Measurements from ENCODE around the gene CD22. TPM values are rescaled to one million over a fixed set of nuclear protein-coding genes. Genes with fewer than 3 reads are reported as not detected.

Gene CD22
- total RNA-seq, 1 donor = not detected

DNA sequence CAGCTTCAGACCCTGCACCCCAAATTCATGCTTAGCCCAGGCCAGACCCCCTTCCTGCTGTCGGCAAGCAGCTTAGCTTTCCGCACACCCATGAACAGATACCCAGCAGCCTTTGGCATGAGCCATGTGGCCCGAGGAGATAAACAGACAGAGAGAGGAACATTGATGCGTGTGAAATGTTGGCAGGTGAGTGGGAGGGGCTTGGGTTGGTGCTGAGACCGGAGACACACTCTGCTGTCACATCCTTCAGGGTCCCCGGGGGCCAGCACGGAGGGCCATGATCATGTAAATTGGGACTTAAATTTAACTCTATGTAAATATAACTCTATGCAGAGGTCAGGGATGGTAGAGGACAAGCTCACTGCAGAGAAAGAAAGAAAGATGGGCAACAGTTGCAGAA lies 1.5 kb downstream of the CD22 start:
- H3K4me3 ChIP-seq (ENCODE audit: low read depth, low read length) = no peak overlapping the region
- DNase-seq (ENCODE audit: low read depth) = no peak
- TF ChIP-seq, protein P1, sequence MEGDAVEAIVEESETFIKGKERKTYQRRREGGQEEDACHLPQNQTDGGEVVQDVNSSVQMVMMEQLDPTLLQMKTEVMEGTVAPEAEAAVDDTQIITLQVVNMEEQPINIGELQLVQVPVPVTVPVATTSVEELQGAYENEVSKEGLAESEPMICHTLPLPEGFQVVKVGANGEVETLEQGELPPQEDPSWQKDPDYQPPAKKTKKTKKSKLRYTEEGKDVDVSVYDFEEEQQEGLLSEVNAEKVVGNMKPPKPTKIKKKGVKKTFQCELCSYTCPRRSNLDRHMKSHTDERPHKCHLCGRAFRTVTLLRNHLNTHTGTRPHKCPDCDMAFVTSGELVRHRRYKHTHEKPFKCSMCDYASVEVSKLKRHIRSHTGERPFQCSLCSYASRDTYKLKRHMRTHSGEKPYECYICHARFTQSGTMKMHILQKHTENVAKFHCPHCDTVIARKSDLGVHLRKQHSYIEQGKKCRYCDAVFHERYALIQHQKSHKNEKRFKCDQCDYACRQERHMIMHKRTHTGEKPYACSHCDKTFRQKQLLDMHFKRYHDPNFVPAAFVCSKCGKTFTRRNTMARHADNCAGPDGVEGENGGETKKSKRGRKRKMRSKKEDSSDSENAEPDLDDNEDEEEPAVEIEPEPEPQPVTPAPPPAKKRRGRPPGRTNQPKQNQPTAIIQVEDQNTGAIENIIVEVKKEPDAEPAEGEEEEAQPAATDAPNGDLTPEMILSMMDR (IDR thresholded peaks at IDR 0.05; ENCODE audit: insufficient read depth, low read length) = no peak

DNA sequence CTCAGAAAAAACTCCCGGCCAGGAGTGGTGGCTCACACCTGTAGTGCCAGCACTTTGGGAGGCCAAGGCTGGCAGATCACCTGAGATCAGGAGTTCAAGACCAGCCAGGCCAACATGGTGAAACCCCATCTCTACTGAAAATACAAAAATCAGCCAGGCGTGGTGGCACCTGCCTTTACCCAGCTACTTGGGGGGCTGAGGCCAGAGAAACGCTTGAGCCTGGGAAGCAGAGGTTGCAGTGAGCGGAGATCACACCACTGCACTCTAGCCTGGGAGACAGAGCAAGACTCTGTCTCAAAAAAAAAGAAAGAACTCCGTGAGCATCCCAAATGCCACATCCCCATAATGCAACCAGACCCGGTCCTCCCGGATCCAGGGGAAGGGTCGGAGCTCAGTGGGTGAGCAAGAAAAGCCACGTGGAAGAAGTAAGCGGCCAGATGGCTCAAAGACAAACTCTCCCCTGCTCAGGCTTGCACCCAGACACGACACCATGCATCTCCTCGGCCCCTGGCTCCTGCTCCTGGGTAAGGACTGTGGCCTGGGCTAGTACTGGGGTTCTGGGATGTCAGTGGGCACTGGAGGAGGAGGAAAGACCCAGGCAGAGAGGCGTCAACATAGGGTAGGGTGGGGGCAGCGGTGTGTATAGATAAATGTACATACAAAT lies 2.7 kb downstream of the CD22 start:
- TF ChIP-seq, protein P1 (IDR thresholded peaks at IDR 0.05; ENCODE audit: insufficient read depth, low read length) = no peak

DNA sequence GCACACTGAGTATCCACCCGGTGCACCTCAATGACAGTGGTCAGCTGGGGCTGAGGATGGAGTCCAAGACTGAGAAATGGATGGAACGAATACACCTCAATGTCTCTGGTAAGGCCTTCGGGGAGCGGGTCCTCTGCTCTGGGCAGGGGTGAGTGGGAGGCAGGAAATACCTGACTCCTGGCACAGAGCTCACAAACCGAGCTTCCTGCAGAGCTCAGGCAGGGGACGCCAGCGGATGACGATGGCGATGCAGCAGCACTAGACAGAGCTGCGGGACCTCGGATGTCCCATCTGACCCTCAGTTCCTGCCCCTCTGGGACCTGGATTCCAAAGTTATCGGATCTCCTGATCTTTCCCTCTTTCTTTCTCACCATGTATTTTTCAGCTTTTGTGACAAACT lies 3.8 kb downstream of the CD22 start:
- no peak for DNase-seq (ENCODE audit: low read depth)
- TF ChIP-seq, protein P1 (IDR thresholded peaks at IDR 0.05; ENCODE audit: insufficient read depth, low read length) = no peak
- no peak overlapping the region for H3K4me3 ChIP-seq (ENCODE audit: low read depth, low read length)

More for the DNA sequence above, 2.7 kb downstream of the CD22 start:
- no peak overlapping the region for H3K4me3 ChIP-seq (ENCODE audit: low read depth, low read length)
- DNase-seq (ENCODE audit: low read depth) = no peak

DNA sequence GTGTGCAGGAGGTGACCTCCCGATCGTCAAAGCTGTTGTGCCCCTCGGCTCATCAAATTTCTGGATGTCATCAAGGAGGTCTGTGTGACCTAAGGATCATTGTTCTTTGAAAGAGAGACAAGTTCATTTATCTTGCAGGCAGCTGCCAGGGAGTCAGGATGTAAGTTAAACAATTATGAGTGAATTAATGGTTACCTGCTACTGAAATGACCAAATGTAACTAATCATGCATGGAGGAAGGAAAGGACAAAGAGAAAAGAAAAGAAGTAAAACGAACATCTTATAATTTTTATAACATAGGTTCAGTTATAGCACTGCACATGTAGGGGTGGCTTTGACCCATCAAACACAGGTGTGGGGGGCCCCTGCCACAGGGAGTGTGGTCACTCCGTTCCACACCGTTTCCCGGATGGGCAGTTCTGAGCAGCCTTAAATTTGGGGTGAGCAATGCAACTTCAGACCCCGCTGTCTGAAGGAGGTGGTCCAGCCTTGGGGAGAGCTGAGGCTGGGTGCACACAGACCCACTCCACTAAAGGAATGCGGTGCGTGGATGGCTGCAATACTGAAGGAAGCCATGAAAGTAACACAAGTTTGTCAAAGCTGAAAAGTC lies 5.3 kb downstream of the CD22 start:
- DNase-seq (ENCODE audit: low read depth) = no peak
- no peak overlapping the region for H3K4me3 ChIP-seq (ENCODE audit: low read depth, low read length)
- TF ChIP-seq, protein P1 (IDR thresholded peaks at IDR 0.05; ENCODE audit: insufficient read depth, low read length) = no peak

DNA sequence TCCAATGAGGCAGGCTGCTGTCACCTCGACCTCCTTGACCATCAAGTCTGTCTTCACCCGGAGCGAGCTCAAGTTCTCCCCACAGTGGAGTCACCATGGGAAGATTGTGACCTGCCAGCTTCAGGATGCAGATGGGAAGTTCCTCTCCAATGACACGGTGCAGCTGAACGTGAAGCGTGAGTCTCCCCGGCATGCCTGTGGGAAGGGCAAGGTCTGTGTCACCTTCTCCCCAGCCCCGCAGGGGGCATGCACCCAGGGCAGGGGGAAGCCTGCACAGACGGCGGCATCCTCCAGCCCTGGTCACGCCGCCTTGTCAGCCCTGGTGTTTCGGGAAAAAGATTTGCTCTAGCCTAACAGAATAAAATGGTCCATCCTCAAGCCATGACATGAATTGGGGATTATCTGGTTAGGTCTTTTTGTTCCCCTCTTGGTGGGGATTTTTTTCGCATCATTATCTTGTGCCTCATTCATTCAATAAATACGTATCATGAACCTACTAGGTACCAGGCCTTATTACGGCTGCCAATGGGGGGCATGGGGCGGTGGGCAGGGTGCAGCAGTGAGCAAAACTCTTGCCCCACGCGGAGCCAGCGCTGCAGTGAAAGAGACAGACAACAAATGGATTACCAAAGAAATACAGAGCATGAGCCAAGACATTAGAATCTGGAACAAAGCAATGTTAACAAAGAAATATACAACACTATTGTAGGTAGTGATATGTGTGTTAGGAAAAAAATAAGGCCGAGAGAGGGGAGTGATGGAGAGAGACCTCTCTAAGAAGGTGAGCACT lies 7.4 kb downstream of the CD22 start:
- TF ChIP-seq, protein P1 (IDR thresholded peaks at IDR 0.05; ENCODE audit: insufficient read depth, low read length) = no peak
- no peak overlapping the region for H3K4me3 ChIP-seq (ENCODE audit: low read depth, low read length)
- no peak for DNase-seq (ENCODE audit: low read depth)

DNA sequence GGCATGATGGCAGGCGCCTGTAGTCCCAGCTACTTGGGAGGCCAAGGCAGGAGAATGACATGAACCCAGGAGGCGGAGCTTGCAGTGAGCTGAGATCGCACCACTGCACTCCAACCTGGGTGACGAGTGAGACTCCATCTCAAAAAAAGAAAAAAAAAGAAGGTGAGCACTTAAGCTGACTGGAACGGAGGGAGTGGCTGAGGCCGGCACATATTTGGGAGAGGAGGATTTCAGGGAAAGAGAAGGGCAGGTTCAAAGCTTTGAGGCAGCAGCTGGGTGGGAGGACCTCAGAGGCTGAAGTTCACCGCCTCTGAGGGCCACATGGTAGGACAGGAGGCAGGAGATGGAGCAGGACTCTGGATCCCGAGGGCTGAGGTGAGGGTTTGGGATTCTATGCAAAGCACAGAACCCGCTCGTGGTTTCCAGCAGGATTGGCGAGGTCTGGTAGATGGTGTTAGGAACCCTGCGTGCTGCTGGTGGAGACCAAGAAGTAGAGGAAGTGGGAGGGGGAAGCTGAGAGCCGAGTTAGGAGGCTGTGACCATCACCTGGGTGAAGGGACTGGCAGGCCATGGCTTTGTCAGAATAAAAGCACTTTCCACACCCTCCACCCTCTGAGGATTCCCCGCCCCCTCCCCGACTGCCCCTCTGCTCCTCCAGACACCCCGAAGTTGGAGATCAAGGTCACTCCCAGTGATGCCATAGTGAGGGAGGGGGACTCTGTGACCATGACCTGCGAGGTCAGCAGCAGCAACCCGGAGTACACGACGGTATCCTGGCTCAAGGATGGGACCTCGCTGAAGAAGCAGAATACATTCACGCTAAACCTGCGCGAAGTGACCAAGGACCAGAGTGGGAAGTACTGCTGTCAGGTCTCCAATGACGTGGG lies 8.4 kb downstream of the CD22 start:
- DNase-seq (ENCODE audit: low read depth) = no peak
- TF ChIP-seq, protein P1 (IDR thresholded peaks at IDR 0.05; ENCODE audit: insufficient read depth, low read length) = no peak
- H3K4me3 ChIP-seq (ENCODE audit: low read depth, low read length) = no peak overlapping the region
